NCI-H748 (cell line): Measurements from ENCODE around the gene LRRC15.

Experiments used
- DNase-seq: peaks from one replicate; lab custom pipeline; 2025; ENCODE audit not compliant: unreplicated experiment; lab: John Stamatoyannopoulos, UW

Gene LRRC15

DNA sequence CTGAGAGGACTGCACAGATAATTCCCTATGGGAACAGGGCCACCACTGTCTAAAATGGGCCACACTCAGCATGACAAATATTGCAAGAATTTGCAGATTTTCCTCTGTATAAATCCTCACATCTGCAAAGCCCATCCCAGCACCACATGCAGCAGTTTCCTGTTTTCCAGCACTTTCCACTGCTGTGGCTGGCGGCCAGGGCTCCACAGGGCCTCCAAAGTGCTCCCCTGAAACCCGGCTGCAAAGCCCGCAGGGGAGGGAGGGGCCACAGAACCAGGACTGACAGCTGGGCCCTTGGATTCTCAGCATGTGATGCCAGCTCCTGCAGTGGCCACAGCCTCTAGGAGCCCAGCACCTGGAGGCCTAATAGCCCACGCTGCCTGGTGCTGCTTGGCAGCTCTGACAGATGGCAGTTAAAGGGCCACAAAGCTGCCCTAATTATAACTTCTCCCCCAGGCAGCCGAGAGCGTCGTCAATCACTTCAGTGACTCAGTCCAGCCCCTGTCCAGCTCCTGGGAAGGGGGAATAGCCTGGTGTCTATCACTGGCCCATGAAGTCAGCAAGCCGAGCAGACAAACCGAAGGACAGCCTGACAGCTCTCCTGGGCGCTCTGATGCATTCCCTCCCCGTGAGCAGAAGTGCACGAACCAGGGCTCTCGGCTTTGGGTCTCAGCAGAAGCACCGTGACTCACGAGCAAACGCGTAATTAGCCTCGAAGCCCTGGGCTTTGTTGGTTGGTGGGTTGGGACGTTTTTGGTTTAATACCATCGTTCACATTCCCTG, 4.7 kb downstream of the LRRC15 start:
- peak; percentile 3 for DNase-seq

DNA sequence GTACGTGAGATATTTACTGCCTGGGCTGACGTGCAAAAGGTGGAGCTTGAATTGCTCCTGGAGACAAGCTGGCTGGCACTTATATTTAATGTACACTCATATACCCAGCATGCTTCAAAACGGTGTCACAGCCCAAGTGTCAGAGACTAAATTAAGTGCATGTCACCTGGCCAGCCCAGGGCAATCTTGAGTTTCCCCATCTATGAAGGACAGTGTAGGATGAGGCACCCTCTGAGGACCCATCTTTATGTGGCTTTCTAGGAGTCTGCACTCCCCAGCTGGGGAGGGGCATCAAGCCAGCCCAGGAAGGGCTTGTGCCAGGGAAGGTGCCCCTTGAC, 5.3 kb downstream of the LRRC15 start:
- DNase-seq = no peak

DNA sequence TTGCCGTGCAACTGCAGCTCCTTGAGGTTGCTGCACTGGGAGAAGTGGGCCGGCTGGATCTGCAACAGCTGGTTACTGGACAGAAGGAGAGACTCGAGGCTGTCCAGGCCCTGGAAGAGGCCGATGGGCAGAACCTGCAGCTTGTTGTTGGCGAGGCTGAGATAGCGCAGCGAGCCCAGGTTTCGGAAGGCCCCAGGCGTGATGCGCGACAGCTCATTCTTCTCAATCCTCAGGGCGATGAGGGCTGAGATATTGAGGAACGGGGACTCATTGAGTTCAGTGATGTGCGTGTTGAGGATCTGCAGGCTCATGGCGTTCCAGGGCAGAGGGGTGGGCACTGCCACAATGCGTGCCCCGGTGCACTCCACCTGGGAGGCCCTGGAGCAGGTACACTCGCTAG, 9.0 kb downstream of the LRRC15 start:
- no peak for DNase-seq

DNA sequence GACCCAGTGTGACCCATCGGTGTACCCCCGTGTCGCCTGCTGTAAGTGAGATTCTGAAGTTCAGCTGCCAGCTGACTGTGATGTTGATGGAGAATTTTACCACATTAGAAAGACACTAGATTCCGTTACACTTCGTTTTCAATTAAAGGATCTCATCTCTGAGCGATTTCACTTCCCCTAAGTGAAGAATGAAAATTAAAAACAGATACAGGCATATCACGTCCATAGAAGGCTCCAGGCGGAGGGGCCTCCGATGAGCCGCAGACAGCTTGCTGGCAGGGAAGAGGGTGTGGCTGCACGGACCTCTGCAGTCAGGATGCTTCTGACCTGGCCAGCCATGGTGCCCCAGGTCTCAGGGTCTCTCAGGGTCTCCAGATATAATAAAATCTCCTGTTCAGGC, 11.9 kb downstream of the LRRC15 start:
- DNase-seq = no peak

DNA sequence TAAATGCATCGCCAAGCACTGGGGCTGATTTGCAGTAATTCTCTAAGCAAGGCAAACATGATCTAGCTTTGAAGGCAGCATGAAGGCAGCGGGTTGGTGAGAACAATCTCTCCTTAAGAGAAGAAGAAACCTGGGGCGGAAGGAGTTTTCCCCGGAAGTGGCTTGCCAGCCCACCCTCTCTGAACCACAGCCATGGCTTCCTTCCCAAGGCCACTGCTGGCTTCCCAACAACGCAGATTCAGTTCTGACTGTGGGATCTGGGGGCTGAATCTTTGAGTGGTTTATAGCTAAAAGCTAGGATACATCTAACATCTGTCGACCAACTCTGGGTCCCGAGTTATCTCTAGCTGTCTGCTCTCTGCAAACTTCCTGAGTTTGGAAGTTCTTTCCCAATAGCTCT, 14.2 kb downstream of the LRRC15 start:
- no peak for DNase-seq

DNA sequence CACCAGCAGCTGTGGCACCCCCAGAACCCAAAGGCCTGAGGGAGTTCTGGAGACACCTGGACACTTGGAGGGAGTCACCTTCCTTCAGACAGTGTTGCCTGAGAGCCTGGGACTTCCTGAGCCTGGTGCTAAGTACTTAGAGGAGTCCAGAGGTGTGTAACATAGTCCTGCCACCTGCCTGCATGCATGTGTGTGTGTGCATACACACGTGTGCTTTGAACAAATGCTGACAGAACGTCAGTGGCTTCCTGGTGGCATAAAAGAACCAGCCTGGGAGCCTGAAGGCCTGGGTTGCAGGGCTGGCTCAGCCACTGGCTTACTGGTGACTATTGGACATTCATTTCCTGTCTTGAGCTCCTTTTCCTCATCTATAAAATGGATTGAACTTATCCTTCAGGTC, 15.2 kb downstream of the LRRC15 start:
- no peak for DNase-seq

DNA sequence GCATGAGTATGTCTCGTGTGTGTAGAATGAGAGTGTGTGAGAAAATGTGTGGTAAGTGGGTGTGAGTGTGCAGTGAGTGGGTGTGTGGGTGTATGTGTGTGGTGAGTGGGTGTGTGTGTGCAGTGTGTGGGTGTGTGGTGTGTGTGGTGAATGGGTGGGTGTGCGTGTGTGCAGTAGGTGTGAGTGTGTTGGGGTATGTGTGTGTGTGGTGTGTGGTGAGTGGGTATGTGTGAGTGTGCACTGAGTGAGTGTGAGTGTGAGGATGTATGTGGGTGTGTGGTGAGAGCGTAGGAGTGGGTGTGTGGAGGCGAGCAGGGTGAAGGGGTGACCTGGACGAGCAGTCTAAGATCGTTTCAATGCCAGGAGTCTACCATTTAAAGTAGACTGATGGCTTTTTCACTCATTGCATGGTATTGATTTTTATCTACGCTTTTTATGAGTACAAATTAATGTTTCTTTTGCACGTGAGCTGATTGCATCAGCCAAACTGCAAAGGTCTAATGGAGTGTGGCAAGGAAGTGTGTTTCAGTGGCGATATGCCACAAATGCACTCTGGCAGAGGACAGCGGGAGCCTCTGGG, 16.8 kb downstream of the LRRC15 start:
- DNase-seq = no peak

DNA sequence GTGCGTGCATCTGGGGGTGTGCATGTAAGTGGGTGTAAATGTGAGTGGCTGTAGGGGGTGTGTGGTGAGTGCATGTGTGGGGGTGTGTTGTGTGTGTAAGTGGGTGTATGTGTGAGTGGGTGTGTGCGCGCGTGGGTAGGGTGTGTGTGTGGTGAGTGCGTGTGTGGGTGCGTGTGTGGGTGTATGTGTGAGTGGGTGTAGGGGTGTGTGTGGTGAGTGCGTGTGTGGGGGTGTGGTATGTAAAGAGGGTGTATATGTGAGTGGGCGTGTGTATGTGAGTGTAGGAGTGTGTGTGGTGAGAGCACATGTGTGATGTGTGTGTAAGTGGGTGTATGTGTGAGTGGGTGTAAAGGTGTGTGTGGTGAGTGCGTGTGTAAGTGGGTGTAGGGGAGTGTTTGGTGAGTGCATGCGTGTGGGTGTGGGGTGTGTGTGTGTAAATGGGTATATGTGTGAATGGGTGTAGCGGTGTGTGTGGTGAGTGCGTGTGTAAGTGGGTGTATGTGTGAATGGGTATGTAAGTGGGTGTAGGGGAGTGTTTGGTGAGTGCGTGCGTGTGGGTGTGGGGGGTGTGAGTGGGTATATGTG, 17.5 kb downstream of the LRRC15 start:
- DNase-seq = no peak

DNA sequence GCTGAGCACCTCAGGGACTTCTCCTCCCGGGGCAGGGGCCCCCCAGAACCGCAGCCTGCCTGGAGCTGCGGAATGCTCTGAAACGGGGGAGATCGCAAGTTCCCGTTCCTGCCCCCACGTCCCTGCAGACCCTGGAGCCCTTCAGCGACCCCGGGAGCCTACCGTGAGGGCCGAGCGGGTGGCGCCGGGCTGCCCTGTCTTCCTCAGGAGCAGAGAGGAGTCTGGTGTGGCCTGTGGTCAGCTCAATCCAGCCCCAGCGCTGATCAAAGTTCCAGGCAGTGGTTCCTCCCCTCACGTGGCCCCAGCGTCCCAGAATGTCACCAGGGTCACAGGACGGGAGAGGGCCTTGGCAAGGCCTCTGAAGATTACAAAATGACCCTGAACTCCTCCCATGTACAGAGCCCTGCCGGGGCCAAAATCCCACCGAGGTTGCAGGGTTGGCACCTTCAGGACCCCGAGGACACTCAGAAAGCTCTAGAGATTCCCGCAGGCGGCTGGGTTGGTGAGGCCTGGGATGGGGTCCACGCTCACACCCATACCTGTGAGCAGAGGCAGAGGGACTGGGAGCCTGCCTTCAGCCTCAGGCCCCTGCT, 18.4 kb downstream of the LRRC15 start, which contains the start of gene CPN2:
Gene CPN2 (minus strand): TSS at position 249 of the 593 bp plus-strand sequence. CDS start 8,626 bp downstream, outside the sequence.
- DNase-seq = no peak

DNA sequence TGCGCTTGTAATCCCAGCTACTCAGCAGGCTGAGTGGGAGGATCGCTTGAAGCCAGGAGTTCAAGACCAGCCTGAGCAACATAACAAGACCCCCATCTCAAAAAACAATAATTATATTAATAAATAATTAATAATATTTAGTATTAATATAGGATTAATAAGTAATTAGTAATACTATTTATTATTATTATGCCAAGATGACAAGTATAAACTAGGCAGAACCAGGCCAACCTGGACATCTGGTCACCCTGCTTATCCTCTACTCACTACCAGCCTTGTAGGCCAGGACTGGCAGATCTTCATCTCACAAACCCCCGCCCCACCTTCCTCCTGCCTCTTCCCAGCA, 18.8 kb downstream of the LRRC15 start:
- no peak for DNase-seq

DNA sequence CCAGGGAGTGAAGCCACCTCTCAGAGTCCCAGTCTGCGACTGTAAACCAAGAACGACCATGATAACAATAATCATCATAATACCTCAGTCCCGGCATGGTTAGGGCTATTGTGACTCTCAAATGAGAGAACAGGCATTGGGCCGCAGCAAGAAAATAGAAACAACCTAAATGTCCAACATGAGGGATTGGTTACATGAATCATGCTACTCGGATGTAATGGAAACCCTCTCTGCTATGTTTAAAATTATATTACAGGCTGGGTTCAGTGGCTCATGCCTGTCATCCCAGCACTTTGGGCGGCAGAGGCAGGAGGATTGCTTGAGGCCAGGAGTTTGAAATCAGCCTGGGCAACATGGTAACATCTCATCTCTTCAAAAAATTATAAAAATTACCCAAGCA, 21.2 kb downstream of the LRRC15 start:
- DNase-seq = no peak

DNA sequence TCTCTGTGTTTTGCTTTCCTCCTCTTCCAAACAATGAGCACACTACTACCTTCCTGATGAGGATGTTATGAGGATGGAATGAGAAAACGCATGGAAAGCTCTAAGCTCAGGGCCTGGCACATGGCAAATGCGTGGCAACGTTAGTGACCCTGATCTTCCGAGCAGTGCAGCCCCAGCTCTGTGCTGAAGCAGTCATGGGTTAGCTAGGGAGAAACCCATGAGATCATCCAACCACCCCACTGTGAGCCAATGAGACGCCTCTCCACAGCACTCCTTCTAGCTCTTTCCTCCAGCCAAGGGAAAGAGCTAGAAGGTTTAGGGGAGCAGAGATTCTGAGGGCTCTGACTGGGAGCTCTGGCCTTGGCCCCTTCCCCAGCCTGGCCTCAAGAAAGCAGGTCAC, 22.9 kb downstream of the LRRC15 start:
- no peak for DNase-seq

DNA sequence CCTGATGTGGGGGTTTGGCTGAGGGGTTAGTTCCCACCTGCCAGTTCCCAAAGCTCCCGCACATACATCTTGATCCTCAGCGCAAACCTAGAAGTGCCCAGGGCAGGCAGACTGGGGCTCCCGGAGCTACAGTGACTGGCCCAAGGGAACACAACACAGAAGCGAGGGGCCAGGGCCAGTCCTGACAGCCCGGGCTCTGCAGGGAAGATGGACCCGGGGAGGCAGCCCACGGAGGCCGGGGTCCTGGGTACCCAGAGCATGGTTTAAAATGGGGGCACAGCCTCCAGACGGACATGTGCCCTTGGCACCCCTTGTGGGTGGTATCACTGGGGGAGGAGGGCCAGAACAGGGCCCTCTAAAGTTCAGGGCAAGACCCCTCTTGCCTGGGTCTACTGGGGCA, 23.5 kb downstream of the LRRC15 start:
- DNase-seq = no peak

DNA sequence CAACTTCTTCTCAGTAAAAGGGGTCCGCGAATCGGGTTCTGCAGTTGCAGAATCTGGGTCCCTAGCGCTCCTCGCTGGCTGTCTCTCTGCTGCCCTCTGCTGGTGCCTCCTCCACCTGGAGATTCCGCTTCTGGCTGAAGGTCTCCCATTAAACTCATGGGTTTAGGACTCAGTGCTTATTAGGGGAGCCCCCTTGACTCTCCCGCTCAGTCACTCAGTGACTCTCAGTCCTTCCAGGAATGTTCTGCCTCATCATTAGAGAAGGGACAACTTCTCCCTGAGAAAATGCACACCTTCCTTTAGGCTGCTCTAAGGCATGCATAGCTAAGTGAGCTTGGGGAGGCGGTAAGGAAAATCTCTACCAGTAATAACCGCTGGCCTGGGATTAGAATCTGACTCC, 25.5 kb downstream of the LRRC15 start:
- peak; percentile 21 for DNase-seq

DNA sequence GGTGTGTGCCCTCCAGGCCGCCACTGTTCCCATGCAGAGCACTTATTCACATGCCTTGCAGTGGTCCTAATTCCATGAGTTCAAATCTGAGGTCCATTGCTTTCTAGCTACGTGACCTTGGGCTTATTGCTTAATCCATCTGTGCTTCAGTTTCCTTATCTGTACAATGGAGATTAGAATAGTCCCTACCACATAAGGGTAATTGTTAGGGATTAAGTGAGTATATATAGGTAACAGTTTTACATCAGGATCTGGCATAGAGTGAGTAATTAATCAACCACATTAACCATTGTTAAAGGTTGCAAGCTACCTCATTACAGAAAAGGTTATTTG, 26.0 kb downstream of the LRRC15 start:
- no peak for DNase-seq

DNA sequence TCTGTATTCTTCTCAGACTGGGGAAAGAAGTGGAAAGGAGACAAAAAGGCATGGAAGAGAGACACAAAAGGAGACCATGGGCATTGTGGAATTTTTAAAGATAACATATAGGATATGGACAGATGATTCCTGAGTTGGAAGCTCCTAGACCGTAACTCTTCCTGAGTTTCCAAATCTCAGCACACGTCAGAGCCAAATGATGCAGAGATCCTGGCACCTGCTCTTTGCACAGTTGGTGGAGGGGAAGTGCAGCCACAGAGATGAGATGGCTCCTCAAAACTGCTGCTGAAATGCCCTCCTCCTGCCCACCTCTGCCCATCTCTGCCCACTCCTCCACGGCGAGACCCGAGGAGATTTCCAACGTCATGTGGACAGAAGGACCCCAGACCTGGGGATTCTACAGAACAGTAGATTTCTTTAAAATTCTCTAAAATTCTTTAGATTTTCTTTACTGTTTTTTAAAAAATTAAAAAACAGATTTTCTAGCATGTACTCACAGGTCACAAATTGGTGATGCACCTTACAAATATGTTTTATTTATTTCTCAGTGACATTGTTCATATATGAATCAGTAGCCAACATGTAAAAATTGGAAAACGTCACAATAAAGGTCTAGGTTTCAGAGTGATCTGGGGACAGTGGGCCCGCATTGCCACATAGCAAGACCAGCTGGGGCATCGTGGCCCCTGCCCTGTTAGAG, 26.5 kb downstream of the LRRC15 start:
- DNase-seq = no peak

DNA sequence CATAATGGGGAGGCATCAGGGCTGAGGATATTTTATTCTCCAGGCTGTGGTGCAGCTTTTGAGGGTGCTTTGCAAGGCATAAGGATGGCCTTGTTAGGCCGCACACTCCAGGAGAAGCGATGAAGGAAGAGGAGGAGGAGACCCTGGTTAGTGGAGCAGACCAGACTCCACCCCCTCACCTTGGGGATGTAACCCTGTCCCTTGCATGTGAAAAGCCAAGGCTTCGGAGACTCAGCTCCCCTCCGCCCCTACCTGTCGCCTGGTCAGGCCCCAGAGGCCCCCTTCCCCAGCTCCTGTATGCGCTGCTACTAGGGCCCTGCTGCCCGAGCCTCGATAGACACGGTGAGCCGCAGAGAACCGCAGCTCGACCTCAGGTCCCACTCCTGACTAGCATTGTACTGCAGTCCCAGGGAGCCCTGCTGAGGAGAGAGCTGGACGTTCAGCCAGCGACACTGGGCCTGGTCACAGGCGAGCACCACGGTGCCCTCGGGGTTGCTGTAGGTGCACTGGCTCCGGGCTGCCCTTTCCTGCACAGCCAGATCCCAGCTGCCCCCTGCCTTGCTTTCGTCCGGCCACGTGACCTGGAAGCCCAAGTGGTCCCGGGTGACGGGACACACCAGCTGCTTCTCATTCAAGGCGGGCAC, 28.7 kb downstream of the LRRC15 start:
- DNase-seq = no peak

DNA sequence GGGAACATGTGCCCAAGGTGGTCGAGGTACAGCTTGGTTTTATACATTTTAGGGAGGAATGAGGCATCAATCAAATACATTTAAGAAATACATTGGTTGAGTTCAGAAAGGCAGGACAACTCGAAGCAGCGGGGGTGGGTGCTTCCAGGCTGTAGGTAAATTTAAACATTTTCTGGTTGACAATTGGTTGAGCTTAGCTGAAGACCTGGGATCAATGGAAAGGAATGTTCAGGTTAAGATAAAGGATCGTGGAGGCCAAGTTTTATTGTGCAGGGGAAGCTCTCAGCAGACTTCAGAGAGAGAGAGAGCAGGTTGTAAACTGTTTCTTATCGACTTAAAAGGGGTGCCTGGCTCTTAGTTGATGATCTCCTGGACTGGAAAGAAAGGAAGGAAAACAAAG, 29.7 kb downstream of the LRRC15 start:
- DNase-seq = no peak

DNA sequence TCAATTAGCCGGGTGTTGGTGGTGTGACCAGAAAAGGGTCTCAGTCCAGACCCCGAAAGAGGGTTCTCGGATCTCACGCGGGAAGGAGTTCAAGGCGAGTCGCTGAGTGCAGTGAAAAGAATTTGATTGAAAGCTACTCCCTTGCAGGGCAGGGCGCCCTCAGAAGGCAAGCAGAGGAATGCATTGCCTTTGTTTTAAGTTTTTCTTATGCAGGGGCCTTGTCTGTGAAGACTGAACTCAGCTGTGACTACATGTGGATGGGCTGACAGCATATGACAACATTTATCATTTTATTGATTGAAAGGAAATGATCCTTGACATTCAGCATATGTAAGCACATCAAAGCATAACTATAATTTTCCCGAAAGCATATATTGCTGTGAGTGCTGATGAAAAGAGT, 30.2 kb downstream of the LRRC15 start:
- no peak for DNase-seq

DNA sequence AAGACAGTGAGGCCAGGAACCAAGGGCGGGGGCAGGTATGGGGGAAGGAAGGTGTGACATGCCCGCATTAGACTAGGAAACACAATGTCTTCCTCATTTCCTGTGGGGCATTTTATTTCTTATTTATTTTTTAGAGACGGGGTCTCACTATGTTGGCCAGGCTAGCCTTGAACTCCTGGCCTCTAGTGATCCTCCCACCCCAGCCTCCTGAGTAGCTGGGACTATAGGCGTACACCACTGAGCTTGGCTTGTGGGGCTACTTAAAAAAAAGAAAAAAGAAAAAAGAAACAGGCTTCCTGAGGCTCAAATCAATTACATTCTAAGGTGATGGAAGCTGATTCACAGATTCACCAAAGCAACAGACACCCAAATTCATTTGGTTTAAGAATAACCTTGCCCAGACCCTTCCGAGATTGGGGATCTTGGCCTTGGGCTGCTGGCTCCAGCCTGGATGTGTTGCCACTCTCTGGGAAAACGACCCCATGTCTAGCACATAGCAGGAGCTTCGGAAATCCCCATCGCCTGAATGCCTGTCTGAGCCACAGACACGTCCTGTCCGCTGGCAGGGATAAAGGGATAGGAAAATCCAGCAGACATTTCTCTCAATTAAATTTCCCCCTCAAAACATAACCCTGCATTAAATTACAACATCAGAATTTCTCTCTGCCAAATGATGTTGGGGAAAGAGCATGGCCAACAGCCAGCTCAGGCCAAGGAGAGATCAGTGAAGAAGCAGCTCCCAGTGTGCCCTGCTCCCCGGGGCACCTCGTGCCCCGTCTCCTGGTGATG, 31.4 kb downstream of the LRRC15 start:
- DNase-seq = no peak
